GM10248 (cell line): ENCODE data around the gene NMT1.

Experiments
- CTCF ChIA-PET: fragments of 300-600 bp; sonication (Branson Sonifier 250); formaldehyde crosslinking; extraction: SDS; loops from one replicate; lab custom pipeline; 2021; ENCODE audit warnings: antibody characterized with exemption; lab: Yijun Ruan, JAX
- POLR2A ChIA-PET: fragments of 350-650 bp; sonication (Branson Sonifier 250); formaldehyde crosslinking; extraction: SDS; loops from one replicate; lab custom pipeline; 2020; ENCODE audit warnings: antibody characterized with exemption; lab: Yijun Ruan, JAX
- DNase-seq: peaks from one replicate; pipeline ENCODE4 v3.0.0; 2012; ENCODE audit errors: extremely low spot score
- TF ChIP-seq, protein P1 (sequence below): IDR thresholded peaks from 2 replicates; pipeline ENCODE4 v1.5.1; 2012; ENCODE audit warnings: mild to moderate bottlenecking, low read depth; ENCODE audit errors: extremely low read depth, missing control alignments, control extremely low read depth

The NMT1 gene

GRCh38 chr17:45022655-45023339 lies 38.3 kb upstream of the NMT1 start:
- ChIA-PET POLR2A (no interaction called here), CTCF (interaction anchor here (0.7 to 12.5 kb wide), 29 partner anchors 9 to 252 kb away, joined by 3 to 196 read pairs (median 5); partner anchors contain the start of gene NMT1)
- TF ChIP-seq, protein P1, sequence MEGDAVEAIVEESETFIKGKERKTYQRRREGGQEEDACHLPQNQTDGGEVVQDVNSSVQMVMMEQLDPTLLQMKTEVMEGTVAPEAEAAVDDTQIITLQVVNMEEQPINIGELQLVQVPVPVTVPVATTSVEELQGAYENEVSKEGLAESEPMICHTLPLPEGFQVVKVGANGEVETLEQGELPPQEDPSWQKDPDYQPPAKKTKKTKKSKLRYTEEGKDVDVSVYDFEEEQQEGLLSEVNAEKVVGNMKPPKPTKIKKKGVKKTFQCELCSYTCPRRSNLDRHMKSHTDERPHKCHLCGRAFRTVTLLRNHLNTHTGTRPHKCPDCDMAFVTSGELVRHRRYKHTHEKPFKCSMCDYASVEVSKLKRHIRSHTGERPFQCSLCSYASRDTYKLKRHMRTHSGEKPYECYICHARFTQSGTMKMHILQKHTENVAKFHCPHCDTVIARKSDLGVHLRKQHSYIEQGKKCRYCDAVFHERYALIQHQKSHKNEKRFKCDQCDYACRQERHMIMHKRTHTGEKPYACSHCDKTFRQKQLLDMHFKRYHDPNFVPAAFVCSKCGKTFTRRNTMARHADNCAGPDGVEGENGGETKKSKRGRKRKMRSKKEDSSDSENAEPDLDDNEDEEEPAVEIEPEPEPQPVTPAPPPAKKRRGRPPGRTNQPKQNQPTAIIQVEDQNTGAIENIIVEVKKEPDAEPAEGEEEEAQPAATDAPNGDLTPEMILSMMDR: no peak
- no peak for DNase-seq

- DNase-seq: no peak
- TF ChIP-seq, protein P1: no peak
- POLR2A ChIA-PET: no interaction called here
- CTCF ChIA-PET: interaction anchor here (0.9 to 3.2 kb wide), 4 partner anchors 10 to 109 kb away, joined by 3 to 8 read pairs (median 3); no protein-coding TSS in a partner anchor
These were observed 32.0 kb upstream of the NMT1 start for GRCh38 chr17:45029096-45029495.

DNA sequence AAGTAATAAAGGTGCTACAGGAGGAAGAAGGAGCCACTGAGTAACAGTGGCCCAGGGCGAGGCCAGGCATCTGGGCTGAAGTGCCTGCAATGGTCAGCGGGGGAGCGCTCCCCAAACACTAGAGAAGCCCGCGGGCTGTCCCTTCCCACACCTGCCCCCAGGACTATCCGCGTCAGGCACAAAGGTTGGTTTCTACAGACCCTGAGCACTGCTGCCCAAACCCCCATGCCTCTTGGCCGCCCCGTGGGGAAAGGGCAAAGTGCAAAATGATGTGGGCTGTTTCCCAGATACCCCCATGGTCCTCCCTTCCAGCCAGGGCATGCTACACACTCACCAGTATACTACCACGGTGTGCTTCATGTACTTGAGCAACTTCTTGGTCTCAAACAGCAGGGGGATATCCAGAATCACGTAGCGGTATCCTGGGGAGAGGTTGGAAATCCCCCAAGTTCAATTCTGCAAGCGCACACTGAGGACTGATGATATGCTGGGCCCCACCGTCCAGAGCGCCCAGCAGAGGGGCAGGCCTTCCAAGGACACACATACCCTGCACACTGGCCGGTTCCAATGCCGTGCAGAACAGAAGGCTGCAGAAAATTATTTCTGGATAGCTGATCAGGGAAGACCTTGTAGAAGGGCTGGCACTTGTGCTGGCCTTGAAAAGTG lies 31.2 kb upstream of the NMT1 start:
- TF ChIP-seq, protein P1: no peak
- ChIA-PET POLR2A (no interaction called here), CTCF (interaction anchor here (0.6 to 3.2 kb wide), 4 partner anchors 10 to 112 kb away, joined by 3 to 8 read pairs (median 4); no protein-coding TSS in a partner anchor)
- no peak for DNase-seq

GRCh38 chr17:45030733-45031132 lies 30.4 kb upstream of the NMT1 start:
- ChIA-PET CTCF (interaction anchor here (0.6 to 4.8 kb wide), 6 partner anchors 9 to 113 kb away, joined by 3 to 27 read pairs (median 6); no protein-coding TSS in a partner anchor), POLR2A (no interaction called here)
- DNase-seq: no peak
- TF ChIP-seq, protein P1: no peak

GRCh38 chr17:45031231-45032173 lies 29.6 kb upstream of the NMT1 start:
- CTCF ChIA-PET: interaction anchor here (1.0 to 4.8 kb wide), 6 partner anchors 8 to 114 kb away, joined by 3 to 27 read pairs (median 6); partner anchors contain the start of gene ACBD4
- POLR2A ChIA-PET: no interaction called here
- no peak for DNase-seq
- TF ChIP-seq, protein P1: no peak
